Measurements from ENCODE around the gene ING5.
"Not testable (repeated sequence)": the region's sequence is repeated elsewhere in the genome, so short reads cannot be mapped to it uniquely, and the experiment has no call there.

ING5 gene

DNA sequence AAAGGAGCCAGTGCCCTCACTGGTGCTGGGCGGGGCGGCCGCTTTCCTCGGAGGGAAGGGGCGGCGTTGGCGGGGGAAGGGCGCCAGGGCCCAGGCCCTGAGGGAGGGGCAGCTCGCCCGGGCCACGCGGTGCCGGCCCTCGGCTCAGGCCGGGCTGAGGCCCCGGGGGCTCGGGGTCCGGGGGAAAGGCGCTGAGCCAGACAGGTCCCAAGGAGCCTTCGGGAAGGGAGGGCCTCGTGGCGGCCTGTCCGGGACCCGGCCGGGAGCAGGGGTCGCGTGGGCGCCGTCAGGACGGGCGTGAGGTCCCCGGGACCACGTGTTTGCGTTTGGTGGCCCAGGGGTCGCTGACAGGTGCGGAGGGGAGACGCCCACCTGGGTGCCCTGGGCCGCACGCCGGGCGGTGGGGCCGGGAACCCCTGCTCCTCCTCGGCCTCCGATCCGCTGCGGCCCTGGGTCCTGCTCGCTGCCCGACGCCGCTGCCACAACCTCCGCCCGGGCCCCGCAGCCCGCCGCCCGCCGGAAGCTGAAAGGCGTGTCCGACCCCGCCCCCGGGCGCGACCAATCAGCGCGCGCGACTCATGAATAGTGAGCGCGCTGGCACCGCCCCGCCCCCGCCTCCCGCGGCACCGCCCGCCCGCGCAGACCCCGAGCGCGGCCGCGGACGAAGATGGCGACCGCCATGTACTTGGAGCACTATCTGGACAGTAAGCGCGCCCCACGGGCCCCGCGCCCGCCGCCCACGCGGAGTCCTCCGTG is at the start of gene ING5:
Gene ING5 (plus strand): TSS at position 641 of the 756 bp plus-strand sequence. CDS start 27 bp downstream, at position 668.
- DNase-seq (ENCODE audit: low spot score): peak; percentile 93

DNA sequence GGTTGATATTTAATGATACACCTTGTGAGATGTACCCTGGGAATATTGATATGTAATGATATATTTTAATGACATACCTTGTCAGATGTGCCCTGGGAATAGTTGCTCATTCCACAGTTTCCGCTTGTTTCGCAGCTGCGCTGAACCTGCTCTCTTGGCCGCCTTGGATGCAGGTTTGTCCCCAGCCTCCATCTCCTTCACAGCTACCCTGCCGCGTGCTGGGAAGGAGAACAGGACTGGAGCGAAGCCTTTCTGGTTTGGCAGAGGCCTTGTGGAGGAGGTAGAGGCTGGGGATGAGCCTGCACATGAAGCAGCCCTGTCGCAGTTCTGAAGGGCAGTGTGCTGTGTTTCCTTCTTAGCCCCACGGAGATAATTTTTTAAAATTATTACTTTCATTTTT is 49.7 kb upstream of the ING5 start:
- DNase-seq (ENCODE audit: low spot score): no peak

DNA sequence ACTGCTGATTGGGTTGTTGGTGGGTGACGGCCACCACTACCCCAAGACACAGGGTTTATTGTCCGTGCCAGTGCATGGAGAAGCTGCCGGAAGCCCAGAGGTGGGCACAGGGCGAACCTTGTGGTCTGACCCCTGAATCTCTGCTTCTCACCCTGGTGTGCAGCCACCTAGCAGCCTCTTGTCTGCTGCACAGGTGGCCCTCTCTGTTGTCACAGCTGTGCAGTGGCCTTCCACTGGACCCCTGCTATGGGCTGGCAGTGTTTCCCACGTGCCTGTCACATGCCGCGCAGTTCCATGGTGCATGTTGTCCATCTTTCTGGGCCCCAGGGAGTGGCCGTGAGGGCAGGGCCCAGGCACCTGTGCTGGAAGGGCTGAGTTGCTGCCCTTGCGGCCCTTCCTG is 49.1 kb upstream of the ING5 start:
- no peak for DNase-seq (ENCODE audit: low spot score)

DNA sequence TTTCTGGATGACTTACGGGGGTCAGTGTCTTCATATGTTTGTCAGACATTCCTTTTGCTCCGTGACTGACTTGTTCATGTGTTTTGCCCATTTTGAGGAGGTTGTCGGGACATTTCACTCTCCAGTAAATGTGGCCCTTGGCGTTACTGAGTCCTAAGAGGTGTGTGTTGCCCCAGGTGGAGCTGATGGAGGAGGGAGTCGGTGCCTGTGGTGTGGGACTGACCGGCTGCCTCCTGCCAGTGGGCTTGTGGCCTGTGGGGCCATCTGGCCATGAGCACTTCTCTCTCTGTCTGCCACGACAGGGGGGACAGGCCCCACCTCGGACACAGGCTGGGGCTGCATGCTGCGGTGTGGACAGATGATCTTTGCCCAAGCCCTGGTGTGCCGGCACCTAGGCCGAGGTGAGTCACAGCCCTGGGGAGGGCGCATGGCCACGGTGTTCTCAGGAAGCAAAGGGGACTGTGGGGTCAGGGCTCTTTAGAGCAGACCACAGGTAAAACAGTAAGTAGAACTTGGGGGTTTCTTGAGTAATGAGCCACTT is 48.6 kb upstream of the ING5 start:
- DNase-seq (ENCODE audit: low spot score): no peak

GRCh38 chr2:241654551-241654950 is 47.3 kb upstream of the ING5 start:
- DNase-seq (ENCODE audit: low spot score): no peak

- DNase-seq (ENCODE audit: low spot score): no peak
These were observed 46.2 kb upstream of the ING5 start for GRCh38 chr2:241655516-241656189.

DNA sequence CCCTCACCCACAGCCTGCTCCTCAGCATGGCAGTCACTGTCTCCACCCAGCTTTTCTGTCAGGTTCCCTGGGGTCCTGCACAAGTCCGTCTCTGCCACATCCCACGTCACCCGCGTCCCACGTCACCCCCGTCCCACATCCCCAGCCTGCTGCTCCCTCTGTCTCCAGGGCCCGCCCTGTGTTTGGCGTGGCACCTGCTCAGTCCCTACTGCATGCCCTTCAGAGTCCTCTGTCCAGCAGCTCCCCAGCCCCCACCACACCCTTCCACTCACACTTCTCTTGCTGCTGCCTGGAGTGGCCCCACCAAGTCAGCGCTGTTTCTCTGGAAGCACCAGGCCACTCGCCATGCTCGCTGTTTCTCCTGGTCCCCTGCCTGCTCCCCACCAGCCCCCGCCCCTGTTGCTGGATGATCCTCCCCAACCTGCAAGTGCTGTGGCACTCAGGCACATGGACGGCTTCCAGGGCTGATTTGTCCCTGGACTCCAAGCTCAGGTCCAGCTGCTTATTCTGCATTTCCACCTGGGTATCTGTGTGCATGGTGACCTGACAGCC is 45.6 kb upstream of the ING5 start:
- DNase-seq (ENCODE audit: low spot score): no peak

DNA sequence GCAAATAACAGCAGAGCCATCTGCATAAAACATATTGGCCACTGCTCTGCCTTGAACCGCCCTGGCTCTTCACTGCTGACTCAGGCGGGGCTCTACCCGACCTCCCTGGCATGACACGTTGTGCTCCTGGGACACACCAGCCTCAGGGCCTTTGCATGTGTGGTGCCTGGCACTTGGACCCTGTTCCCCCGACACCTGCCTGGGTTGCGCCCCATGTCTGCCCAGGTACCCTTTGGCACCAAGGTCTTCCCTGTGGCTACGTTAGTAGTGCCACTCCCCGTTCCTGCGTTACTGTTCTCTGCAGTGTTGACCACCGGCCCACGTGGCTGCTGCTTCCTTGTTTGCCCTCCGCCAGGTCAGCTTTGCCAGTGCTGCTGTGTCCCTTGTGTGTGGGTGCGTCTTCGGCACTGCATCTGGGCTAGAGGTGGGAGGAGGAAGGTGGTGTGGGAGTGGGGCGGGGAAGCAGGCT is 44.0 kb upstream of the ING5 start:
- no peak for DNase-seq (ENCODE audit: low spot score)

GRCh38 chr2:241658296-241658695 is 43.5 kb upstream of the ING5 start:
- no peak for DNase-seq (ENCODE audit: low spot score)

DNA sequence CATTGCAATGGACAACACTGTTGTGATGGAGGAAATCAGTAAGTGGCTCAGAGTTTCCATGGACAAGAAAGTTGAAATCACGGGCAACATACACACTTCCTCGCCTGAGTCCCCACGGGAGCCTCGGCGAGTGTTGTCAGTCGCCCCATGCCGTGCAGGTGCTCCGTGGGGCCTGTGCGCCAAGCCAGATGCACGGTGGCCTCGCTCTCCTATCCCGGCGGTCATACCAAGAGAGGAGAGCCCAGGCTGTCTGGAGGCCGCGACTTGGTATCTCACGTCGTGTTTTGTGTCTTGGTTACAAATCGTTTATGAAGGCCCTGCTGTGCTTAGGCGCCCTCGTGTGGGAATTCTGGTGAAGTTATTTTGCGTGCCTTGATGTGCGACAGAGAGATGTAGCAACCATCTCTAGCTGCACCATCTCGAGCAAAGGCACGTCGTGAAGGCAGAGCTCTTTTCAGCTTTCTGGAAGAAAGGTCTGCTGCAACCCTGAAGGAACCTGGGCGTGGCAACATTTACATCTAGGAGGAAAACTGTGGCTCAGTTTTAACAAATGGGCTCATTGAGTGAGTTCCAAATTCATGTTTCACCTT is 42.6 kb upstream of the ING5 start:
- peak; percentile 85 for DNase-seq (ENCODE audit: low spot score)

DNA sequence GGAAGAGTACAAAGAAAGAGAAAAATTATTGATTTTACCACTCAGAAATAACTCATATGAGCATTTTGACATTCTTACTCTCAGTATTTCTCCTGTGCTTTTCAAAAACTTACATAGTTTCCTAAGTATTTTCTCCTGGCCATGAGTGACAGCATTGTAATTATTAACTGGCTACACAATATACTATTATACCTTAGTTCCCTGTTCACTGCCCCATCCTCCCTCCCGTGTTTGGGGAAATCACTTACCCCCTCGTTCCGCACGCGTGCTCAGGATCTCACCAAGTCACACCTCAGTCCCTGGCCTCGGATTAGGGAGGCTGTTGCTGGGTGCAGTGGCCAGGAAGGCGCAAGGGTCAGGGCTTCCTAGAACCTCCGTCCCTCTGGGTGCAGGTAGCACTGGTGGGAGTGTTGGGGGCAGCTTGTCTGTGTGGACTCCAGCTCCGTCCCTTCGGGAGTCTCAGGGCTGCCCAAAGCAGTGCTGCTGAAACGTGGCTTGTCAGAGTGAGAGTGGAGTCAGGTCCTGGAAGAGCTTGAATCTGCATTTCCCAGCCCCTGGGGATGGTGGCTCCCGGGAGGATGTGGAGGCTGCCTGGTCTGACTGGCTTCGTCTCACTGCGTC is 41.1 kb upstream of the ING5 start:
- no peak for DNase-seq (ENCODE audit: low spot score)

- DNase-seq (ENCODE audit: low spot score): not testable (repeated sequence)
These were observed 39.1 kb upstream of the ING5 start for GRCh38 chr2:241662731-241663130.

- DNase-seq (ENCODE audit: low spot score): peak; percentile 57
These were observed 36.0 kb upstream of the ING5 start for GRCh38 chr2:241665731-241666440.

GRCh38 chr2:241666627-241667400 is 35.0 kb upstream of the ING5 start:
- no peak for DNase-seq (ENCODE audit: low spot score)

DNA sequence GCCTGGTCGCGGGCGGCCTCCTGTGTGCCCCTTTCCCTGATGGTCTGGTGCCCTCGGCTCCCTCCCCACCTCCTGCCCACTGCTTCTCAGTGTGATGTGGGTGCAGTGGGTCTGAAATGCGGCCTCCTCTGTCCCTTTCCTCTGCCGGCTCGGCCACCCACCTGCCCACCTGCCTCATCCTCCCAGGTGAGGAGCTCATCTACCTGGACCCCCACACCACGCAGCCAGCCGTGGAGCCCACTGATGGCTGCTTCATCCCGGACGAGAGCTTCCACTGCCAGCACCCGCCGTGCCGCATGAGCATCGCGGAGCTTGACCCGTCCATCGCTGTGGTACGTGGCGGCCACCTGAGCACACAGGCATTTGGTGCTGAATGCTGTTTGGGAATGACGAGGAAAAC is 33.5 kb upstream of the ING5 start:
- no peak for DNase-seq (ENCODE audit: low spot score)

- DNase-seq (ENCODE audit: low spot score): no peak
These were observed 33.0 kb upstream of the ING5 start for GRCh38 chr2:241668839-241669238.

DNA sequence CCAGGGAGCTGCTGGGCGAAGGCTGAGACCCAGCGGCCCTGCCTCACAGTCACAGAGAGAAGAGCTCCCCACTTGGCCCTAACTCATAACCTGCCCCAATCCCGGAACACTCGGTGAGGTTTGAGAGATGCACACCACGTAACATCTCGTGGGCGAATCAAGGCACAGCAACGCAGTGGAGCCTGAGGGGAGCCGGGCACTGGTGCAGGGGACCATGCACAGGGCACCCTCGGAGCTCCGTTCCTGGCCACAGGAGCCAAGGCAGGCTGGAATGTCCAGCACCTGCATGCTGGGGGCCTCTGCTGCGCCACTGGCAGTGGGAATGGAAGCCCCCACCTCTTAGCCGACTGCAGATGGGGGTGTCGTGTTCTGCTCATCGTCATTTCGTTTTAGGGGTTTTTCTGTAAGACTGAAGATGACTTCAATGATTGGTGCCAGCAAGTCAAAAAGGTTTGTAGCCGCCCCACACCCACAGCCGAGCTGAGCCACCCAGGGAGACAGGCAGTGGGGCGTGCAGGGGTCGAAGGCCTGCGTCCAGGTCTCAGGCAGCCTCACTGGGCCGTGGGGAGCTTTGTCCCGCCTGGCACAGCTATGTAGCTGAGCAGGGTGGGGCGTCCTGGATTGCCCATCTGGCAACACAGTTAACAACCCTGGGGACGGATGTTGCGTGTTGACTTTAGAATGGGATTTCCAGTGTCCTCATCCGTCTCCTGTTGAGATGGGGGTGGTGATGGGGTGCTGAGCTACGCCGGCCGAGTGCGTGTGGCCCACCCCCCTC is 31.3 kb upstream of the ING5 start:
- DNase-seq (ENCODE audit: low spot score): no peak

- no peak for DNase-seq (ENCODE audit: low spot score)
These were observed 30.2 kb upstream of the ING5 start for GRCh38 chr2:241671457-241672240.
